Retinal pigment epithelial cell (primary cell): ENCODE results near the gene DOCK4.
A peak's percentile ranks its signal among the peaks of the same experiment; 100 is the strongest.

Experiments used
- DNase-seq: peaks from one replicate; pipeline ENCODE4 v3.0.0-alpha.2; 2010; ENCODE audit warnings: low read depth
- H3K4me3 ChIP-seq: 2 replicates; pipeline ENCODE4 v1.5.1; 2011; ENCODE audit warnings: mild to moderate bottlenecking, low read length, control low read depth, moderate library complexity
- TF ChIP-seq, protein P1 (sequence below): conservative IDR thresholded peaks from 2 replicates; pipeline ENCODE4 v1.5.1; 2011; ENCODE audit warnings: low read depth, low read length, control low read depth, inconsistent platforms

The DOCK4 gene

DNA sequence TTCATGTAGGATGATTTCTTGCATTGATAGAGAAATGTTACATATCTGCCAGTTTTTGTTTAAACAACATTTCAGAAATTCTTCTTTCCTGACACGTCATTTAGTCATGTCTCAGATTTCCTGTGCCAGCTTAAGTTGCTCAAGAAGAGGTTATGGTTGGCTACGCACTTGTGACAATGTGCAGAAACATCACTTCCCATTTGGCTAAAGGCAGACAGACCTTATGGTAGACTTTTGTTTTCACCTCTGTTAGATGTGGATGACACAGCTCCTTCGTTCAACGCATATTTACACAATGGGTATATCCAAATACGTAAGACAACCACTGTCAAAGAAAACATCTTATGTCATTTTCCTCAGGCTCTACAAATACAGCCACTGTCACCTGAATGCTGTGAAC, 125.8 kb downstream of the DOCK4 start:
- H3K4me3 ChIP-seq = no peak overlapping the region
- TF ChIP-seq, protein P1, sequence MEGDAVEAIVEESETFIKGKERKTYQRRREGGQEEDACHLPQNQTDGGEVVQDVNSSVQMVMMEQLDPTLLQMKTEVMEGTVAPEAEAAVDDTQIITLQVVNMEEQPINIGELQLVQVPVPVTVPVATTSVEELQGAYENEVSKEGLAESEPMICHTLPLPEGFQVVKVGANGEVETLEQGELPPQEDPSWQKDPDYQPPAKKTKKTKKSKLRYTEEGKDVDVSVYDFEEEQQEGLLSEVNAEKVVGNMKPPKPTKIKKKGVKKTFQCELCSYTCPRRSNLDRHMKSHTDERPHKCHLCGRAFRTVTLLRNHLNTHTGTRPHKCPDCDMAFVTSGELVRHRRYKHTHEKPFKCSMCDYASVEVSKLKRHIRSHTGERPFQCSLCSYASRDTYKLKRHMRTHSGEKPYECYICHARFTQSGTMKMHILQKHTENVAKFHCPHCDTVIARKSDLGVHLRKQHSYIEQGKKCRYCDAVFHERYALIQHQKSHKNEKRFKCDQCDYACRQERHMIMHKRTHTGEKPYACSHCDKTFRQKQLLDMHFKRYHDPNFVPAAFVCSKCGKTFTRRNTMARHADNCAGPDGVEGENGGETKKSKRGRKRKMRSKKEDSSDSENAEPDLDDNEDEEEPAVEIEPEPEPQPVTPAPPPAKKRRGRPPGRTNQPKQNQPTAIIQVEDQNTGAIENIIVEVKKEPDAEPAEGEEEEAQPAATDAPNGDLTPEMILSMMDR = no peak
- peak; percentile 40 for DNase-seq

DNA sequence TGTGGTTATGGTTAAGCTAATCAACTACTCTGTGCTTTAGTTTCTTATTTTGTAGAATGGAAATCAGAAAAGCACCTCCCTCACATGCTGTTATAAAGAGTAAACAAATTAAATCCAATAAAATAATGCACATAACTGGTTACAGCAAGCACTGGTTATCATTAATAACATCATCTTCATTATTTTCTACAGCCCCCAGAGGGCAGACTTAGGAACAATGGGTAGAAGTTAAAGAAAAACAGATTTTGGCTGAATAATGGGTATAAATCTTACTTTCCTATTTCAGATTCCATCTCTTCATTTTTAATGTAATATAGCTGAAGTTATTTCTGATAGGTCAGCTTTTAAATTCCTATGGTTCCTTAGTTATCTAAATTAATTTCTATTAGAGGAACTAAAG, 126.5 kb downstream of the DOCK4 start:
- DNase-seq = no peak
- no peak overlapping the region for H3K4me3 ChIP-seq

DNA sequence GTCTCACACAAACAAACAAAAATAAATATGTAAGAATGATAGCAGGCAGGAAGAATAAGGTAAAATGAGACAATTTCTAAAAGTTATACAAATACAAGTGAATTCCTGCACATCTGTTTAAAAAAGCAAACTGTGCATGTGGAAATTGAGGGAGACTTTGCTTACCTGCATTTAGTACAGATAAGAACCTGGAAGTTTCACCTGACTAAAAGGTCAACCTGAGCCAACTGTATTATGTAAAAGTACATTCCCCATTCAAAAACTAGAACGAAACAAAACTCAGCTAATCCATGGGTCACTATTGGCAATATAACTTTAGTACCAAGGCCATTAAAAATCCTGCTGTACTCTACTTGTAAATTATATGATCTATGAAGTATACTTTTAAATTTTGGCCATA, 127.1 kb downstream of the DOCK4 start:
- H3K4me3 ChIP-seq = no peak overlapping the region
- DNase-seq = no peak
- TF ChIP-seq, protein P1 = no peak

More for the DNA sequence above, 126.5 kb downstream of the DOCK4 start:
- TF ChIP-seq, protein P1 = no peak

DNA sequence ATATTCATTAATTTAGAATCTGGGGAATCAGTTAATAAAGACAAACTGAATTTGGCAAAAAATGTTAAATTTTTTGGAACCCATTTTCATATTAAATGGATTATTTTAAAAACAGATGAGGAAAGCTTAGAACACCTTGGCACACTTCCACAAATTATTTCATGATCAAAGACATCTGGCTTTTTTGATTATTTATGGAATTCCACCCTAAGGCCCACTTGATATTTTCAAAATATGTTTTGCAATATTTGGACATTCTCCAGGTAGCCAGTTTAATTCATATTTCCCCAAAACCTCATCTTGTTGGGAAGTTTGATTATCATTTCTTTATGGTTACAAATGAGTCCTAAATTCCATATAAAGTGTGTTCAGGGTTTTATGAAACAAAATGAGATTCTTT, 129.9 kb downstream of the DOCK4 start:
- H3K4me3 ChIP-seq = no peak overlapping the region
- TF ChIP-seq, protein P1 = no peak
- DNase-seq = no peak

DNA sequence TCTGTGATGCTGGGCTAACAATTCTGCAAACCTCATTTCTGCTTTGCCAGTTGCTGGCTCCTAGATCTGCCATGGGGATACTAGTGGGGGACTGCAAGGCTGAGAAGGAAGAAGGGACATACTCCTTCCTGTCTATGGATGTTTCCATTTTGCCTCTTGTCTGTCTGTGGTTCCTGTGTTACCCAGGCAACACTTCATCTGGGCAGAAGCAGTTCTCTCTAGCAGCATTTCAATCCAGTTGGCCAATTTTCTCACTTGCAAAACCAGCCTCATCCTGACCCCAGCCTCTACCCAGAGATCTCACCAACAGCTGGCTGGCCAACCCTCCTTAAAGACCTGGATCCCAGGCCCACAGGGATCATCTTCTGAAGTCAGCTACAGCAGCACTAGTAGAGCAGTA, 131.7 kb downstream of the DOCK4 start:
- TF ChIP-seq, protein P1 = no peak

DNA sequence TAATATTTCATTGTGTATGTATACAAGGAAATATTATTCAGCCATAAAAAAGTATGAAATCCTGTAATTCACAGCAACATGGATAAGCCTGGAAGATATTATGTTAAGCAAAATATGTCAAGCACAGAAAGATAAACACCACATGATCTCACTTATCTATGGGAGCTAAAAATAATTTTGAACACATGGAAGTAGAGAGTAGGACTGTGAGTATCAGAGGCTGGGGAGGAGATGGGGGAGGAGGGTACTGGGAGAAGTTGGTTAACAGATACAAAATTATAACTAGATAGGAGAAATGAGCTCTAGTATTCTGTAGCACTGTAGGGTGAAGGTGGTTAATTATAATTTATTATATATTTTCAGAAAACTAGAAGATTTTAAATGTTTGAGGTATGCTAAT, 132.7 kb downstream of the DOCK4 start:
- H3K4me3 ChIP-seq = no peak overlapping the region
- TF ChIP-seq, protein P1 = no peak
- DNase-seq = no peak

More for the DNA sequence above, 131.7 kb downstream of the DOCK4 start:
- no peak overlapping the region for H3K4me3 ChIP-seq
- no peak for DNase-seq

DNA sequence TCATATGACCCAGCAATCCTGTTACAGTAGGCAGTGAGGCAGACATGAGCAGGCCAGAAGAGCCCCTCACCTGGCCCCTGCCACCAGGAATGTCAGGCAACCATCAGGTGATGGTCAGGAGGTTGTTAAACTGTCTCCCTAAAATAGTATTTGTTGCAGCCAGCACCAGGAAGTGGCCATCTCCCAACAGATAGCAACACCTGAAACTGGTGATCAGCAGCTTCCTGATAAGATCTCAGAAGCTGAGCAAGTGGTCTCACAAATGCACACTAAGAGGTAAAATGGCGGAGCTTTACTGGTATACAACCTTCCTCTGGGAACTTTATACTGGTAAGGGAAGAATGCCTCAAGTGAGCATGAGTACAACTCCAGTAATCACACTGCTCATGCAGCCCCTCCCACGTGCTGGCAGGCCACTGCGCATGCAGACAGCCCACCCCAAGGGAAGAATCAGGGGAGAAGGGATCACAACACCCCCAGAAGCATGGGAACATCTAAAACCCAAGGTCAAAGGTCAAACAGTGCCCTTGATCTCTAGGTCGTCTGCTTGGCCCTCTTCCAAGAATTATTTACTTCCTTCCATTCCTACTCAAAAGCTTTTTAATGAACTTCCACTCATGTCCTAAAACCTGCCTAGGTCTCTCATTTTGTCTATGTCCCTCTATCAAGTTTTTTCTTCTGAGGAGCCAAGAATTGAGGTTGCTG, 133.5 kb downstream of the DOCK4 start:
- no peak for DNase-seq
- TF ChIP-seq, protein P1 = no peak
- H3K4me3 ChIP-seq = no peak overlapping the region
